ENCODE results near the gene CPXM1. TPM values are rescaled to one million over a fixed set of nuclear protein-coding genes. Genes with fewer than 3 reads are reported as not detected.
"Not testable (repeated sequence)": the region's sequence is repeated elsewhere in the genome, so short reads cannot be mapped to it uniquely, and the experiment has no call there.

Gene CPXM1
- not detected in 2 replicates for total RNA-seq (2014; rRNA removed; shearing (Covaris generic))

DNA sequence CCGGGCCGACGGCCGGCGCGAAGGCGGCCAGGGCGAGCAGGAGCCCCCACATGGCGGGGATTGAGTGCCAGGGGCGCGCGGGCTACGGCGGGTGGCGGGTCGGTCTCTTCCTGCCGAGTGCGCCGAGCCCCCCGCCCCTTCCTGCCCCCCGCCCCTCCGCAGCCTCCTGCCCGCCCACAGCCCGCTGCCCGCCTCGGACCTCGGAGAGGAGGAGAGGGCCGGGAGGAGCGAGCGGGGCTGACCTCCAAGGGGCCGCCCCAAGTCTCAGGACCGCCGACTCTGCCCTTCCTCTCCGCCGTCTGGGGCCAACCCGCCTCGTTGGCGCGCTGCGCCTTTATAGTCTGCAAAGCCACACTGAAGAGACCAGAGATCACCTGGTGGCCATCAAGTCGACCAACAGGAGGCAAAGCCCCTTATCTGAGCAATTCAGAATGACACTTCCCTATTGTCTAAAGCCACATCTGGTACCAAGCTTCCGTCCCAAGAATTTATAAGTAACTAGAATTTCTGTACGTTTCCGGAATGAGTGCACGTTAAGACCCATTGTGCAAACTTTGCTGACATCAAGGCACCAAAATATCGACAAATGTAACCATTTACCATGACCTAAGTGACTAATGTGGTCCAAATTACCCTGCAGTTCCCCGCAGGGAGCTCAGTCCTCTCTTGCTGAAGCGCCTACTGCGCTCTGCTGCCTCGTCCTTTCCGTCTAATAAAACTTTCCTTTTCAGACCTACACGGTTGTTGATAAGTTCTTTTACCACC lies at the start of gene CPXM1:
CPXM1 (minus strand) TSS at position 107 of the 765 bp plus-strand sequence; CDS start at position 52, 55 bp downstream.
- DNase-seq (ENCODE audit: low spot score) = no peak

DNA sequence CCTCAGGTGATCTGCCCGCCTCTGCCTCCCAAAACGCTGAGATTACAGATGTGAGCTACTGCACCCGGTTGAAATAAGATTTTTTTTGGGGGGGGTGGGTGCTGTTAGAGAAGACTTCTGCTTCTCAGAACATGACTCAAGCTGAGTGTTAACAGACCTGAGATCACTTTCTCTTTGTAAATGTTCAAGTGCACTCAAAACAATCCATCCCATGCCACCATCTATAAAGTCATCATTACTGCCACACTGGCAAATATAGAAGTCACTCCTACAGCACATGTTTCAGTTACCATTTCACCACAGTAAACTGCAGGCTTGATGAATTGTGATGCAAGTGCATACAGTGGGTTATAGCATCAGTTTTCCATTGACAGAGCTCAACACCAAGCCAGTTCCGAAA lies 49.1 kb upstream of the CPXM1 start:
- DNase-seq (ENCODE audit: low spot score) = no peak

DNA sequence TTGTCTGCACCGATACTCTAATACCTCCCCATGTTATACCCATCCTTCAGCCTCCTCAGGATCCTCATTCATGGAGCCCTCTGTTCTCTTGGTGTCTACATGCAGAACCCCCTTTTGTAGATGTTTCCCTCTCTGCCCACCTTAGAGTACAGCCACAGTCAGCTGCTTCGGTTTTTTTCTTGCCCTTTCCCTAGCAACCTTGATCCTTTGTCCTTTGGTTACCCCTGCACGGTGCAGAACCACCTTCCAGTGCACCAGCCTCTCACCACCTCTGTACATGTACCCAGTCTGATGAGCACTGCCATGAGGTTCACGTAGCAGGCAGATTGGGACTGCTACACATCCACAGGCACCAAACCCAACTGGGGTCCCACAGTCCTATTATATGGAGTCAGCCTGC lies 47.4 kb upstream of the CPXM1 start:
- no peak for DNase-seq (ENCODE audit: low spot score)

DNA sequence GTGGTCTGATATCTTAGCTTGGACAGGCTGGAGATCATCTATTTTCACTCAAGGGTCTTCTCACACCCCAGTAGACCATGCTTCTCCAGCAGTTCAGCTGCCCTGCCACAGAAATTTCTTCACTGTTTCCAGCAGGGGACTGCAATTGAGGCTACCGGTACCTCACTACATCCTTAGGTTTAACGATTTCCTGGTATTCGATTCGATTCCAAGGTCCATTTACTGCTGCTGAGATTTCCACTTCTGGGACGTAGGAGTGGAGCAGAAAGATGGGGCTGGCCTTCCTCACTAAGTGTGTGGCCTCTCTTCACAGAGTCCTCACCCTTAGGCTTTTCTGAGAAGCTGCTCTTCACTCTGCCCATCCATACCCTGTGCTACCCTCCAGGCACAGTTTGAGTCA lies 46.3 kb upstream of the CPXM1 start:
- DNase-seq (ENCODE audit: low spot score) = no peak

DNA sequence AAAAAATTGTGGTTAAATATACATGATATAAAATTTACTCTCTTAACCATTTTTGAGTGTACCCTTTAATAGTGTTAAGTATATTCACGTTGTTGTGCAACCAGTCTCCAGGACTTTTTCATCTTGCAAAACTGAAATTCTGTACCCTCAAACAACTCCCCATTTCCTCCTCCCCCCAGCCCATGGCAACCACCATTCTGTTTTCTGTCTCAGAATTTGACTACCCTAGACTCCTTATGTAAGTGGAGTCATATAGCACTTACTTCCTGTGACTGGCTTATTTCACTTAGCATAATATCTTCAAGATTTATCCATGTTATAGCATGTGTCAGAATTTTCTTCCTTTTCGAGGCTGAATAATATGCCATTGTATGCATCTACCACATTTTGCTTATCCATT lies 45.2 kb upstream of the CPXM1 start:
- DNase-seq (ENCODE audit: low spot score) = no peak

DNA sequence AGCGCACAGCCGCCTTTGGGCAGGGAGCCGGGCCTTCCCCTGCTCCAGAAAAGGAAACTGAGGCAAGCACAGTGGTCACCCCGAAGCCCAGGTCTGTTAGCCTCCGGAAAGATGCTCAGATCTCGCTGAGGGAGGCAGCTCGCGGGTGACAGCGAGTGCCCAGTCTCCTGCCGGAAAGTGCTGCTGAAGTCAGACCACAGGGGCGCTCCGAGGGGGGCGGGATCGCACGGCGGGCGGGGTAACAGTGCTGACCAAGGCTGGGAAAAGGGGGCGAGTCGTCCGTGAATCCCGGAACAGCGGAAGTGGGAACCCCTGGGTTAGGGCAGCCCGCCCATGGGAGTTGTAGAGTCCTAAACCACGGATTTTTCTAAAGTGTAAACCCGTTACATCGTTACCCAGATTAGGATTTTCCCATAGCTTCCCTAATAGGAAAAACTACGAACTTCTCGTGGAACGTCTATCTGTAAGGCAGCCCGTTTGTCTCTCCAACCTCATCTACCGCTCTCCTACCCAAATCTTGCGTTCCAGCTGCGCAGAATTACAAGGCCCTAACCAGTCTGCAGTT lies 40.6 kb upstream of the CPXM1 start:
- peak; percentile 18 for DNase-seq (ENCODE audit: low spot score)

DNA sequence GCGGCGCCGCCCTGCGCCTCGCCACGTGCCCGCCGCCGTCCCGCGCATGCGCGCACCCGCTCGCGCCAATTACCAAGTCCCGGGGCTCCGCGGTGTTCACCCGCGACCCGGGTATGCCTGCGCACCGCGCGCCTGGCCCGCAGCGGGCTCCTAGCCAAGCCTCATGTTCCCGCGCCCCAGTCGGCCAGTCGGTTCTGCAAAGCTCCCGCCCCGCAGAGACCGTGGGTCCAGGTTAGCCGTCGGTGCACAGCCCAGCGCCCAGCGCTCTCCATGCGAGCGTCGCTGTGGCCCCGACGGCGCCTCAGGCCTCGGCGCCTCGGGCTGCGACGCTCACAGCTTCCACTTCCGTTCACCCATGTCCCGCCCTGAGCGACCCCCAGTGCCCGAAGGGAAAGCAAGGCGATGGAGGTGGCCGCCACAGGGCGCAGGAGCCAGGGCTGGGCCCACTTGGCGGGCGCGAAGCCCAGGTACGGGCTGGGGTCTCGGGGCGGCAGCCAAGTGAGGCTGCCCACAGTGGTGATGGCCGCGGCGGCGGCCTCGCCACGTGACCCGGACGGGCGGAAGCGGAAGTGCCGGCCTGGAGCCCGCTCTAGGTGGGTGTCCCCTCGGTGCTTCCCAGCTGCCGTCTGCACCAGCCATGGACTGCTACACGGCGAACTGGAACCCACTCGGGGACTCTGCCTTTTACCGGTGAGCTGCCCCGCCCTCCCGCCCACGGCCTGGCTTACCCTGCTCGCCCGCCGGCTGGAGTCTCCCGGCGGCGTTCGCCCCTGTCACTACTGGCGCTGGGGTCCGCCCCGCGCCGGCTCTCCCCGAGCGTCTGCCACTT lies 39.9 kb upstream of the CPXM1 start, which contains the start of the genes PCED1A and VPS16:
PCED1A (minus strand) TSS at position 518 of the 829 bp plus-strand sequence. CDS start 743 bp downstream, outside the sequence.
VPS16 (plus strand) TSS at position 608 of the 829 bp plus-strand sequence; CDS start at position 638, 30 bp downstream.
- DNase-seq (ENCODE audit: low spot score) = peak; percentile 77

DNA sequence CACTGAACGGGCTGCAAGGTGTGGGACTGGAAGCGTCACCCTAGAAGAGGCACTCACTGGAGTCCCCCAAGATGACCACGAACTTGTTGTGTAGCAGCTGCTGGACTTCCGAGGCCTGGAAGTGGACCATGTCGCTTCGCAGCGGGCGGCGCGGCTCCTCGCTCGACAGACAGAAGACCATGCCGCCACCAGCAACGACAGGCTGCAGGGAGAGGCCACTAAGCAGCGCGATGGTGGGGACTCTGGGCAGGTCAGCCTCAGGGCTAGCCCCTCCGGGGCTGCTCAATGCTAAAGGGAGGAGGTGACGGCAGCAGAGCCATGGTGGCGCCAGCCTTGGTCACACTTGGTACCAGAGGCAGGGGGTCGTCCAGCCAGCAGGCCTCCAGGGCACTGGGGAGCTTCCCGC lies 39.3 kb upstream of the CPXM1 start:
- DNase-seq (ENCODE audit: low spot score) = no peak

DNA sequence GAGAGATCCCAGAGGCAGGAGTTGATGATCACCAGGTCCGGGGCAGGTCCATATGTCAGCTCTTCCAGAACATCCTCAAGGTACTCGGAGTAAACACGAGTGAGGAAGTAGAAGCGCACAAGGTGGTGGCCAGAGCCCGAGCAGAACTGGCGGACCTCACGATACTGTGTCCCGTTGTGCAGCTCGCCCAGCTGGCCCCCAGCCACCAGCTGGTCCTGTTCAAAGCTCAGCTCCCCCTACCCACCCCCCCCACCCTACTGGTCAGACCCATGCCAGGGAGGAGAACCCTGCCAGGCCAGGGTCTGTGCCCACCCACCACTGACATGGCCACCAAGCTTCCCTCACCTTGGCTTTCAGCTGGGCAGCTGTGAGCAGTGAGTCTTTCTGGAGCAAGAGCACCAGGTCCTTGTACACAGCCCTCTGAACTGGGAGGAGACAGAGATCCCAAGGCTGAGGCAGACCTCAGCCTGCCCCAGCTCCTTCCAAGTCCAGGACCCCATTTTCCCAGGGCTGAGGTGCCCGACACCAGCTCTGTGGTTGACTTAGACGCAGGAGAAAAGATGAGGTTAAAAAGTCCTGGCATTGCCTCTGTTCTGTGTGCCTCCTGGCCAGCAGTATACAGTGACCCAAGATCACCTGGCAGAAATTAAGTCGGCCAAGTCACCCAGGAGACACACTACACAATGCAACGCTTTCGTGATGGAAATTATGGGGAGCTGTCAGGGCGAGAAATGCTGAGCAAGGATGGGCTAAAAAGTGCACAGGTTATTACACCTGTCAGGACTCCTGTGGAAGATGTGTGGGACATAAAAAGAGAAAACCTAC lies 38.6 kb upstream of the CPXM1 start:
- DNase-seq (ENCODE audit: low spot score) = no peak

DNA sequence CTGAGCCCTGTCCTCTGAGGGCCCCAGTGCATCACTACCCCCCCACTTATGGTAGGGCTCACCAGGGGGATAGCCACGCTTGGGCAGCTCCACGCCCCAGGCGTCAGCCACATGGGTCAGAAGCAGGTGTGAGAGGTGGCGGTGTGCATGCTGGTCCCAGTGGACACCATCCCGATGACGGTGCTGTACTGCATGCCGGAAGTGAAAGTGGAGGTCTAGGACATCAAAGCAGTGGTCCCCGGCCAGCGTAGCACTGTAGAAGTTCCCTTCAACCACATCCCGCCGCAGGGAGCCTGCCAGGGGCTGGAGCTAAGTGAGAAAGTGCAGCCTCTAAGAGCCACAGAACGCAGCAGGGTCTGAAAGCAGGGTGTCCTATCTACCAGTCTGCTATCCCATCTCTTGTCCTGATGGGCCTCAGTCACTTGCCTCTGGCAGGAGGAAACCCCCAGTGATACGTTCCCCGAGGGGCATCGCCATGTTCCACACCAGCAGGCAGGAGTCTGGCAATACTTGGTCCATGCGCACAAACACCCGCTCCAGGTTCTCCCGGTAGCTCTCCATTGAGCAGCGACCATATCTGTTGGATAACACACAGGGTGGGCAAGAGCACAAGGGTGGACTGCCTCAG lies 37.9 kb upstream of the CPXM1 start:
- no peak for DNase-seq (ENCODE audit: low spot score)

DNA sequence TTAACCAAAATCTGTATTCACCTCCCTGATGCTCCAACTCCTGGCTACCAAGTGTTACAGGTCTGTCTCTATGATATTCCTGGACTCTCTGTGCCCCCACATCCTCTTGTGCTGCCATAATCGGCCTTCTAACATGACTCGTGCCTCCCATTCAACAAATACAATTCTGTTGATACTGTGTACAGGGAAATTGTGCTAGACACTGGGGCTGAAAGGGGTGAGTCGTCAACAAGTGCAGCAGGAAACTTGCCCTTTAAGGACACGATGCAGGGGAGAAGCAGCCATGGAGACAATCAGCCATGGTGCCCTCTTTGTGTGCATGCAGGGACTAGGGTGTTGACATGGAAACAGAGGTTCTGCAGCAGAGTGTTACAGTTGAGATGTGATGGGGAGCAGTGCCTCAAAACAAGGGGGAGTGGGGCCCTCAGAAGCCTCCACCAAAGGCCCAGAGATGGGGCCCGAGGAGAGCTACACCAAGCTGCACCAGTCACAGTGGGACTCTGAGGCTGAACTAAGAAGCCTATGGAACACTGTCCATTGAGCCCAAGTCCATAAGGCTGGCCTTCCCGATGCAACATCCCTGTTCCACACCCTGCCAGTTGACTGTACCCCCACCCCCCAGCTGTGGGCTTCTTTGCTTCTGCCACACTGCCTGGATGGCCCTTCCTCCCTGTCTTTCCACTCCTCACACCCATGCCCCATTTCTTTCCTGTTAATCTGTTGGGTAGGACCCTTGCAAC lies 37.0 kb upstream of the CPXM1 start:
- DNase-seq (ENCODE audit: low spot score) = no peak

DNA sequence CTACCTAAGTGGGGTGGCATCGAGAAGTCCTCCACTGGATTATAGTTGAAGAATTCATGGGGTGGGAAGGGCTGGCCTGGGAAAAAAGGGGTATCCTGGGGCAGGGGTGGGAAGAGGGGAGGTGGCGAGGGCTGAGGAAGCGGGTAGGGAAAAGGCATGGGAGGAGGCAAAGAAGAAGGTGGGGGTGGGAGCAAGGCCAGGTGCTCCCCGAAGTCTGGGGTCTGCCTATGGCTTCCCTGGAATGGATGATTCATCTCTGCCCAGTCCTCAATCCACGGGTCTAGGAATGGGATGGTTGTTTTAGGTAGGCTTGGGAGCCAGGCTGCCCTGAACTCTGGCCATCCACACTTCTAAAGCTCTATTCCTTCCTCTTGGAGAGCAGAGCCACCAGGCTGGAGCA lies 35.6 kb upstream of the CPXM1 start:
- no peak for DNase-seq (ENCODE audit: low spot score)

DNA sequence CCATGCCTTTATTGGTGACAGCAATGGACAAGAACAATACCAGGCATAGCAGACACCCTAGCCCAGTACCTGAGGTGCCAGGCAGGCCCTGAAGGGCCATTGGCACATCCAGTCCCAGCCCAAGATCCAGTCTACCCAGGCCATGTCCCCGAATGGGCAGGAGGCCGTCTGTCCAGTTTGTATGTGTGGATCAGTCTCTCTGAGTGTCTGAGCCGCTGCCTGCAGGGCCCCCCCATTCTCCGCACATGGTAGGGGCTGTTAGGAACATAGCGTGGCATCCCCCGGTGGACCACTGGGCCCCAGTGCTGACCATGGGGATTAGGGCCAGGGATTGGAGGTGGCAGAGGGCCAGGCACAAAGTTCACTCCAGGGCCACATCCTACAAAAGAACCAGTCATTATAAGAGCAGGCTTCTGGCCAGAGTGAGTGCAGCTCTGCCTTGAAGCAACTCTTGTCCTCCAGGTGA lies 34.9 kb upstream of the CPXM1 start:
- no peak for DNase-seq (ENCODE audit: low spot score)

DNA sequence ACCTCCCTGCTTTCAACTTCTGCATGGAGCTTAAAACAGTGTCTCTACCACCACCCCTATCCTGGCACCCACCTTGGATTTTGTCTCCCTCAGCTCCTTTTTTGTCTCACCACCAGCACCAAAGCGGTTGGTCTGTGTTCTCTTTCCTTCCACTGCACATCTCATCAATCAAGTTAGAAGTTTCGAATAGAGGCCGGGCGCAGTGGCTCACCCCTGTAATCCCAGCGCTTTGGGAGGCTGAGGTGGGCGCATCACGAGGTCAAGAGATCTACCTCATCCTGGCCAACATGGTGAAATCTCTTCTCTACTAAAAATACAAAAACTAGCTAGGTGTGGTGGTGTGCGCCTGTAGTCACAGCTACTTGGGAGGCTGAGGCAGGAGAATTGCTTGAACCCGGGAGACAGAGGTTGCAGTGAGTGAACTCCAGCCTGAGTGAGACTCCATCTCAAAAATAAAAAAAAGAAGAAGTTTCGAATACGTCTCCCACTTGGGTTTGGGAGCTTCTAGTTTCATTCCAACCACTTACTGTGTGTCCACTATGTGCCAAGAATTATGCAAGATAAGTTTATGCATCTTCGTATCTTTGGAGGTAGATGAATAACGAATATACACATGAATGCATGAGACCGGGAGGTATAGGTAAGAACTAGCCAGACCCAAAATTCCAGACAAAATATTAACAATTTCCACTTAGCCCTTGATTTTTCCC lies 34.1 kb upstream of the CPXM1 start:
- DNase-seq (ENCODE audit: low spot score) = no peak

DNA sequence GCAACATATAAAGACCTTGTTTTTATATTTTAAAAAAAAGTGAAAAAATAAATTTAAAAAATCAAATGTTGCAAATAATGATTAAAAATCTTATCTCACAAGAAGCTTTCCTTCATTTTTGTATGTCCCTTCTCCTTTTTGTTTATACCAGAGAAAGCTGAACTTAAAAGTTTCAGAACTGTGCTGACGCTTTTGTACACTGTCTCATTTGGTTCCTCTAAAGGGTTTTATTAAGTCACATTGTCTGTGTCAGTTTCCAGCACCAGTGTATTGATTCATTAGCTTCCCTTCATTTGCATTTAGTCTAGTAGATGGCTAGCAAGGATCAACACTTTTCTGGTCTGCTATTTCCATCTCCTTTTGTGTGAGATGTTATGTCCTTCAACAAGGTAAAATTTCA lies 33.3 kb upstream of the CPXM1 start:
- DNase-seq (ENCODE audit: low spot score) = no peak

DNA sequence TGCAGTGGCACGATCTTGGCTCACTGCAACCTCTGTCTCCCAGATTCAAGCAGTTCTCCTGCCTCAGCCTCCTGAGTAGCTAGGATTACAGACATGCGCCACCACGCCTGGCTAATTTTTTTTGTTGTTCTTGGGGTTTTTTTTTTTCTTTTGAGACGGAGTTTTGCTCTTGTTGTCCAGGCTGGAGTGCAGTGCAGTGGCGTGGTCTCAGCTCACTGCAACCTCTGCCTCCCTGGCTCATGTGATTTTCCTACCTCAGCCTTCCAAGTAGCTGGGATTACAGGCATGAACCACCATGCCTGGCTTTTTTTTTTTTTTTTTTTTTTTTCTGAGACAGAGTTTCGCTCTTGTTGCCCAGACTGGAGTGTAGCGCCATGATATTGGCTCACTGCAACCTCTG lies 30.8 kb upstream of the CPXM1 start:
- DNase-seq (ENCODE audit: low spot score) = not testable (repeated sequence)

DNA sequence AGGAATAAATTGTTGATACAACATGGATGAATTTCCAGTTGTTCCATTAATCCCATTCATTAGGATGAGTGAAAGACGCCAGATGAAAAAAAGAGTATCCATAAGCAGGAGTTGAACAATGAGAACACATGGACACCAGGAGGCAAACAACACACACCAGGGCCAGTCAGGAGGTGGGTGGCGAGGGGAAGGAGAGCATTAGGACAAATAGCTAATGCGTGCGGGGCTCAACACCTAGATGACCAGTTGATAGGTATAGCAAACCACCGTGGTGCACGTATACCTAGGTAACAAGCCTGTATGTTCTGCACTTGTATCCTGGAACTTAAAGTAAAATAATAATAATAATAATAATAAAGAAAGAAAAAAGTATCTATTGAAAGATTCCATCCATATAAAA lies 28.9 kb upstream of the CPXM1 start:
- DNase-seq (ENCODE audit: low spot score) = no peak

DNA sequence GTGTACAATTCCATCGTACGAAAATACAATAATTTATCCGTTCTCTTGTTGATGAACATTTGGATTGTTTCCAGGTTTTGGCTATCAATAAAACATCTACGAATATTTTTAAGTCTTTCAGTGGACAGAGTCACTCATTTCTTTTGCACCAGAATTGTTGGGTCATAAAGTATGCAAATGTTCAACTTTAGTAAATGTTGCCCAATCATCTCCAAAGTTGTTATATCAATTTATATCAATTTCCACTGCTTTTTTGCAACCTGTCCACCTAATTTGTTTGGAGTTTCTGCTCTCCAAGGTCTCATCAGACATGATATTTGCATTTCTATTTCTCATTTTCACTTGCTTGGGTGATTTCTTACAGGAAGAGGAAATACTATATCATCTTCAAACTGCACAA lies 26.2 kb upstream of the CPXM1 start:
- no peak for DNase-seq (ENCODE audit: low spot score)

DNA sequence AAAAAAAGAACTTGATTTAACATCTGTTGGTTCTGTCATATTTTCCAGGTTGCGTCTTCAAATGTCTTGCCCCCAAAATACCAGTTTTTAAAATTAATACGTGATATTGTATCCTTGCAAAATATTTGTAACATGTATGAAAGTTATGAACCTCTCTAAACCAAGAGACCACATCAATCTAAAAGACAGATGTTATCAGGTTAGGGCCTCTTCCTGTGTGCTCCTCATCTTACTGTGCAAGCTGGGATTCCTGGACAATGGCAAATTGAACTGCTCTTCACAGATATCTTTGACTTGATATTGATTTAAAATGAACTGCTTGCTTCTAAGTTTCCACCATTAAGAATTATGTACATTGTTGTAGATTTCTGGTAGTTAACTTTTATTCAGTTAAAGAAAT lies 25.3 kb upstream of the CPXM1 start:
- DNase-seq (ENCODE audit: low spot score) = no peak

Measured in HT-29 (cell line).